Tibial nerve (tissue), 4 donors: Measurements from ENCODE around the gene NOSTRIN. TPM values are rescaled to one million over a fixed set of nuclear protein-coding genes. Genes with fewer than 3 reads are reported as not detected.

Experiments used
- DNase-seq, 2 donors: peaks; one replicate each; pipeline ENCODE4 v3.0.0-alpha.2; 2019; ENCODE audit warnings: low spot score in 2 of 2
- H3K27ac ChIP-seq, 4 donors: fragments of 200-600 bp; sonication (generic) in 3 of 4; one replicate each; pipeline ENCODE4 v1.5.1; 2017 to 2019; ENCODE audit warnings: mild to moderate bottlenecking in 1 of 4
- H3K27me3 ChIP-seq, 2 donors: fragments of 200-600 bp; sonication (generic) in 1 of 2; one replicate each; pipeline versions ENCODE4 v1.5.1 to v1.6.0; 2017 to 2019
- H3K36me3 ChIP-seq, 3 donors: fragments of 200-600 bp; sonication (generic); one replicate each; pipeline ENCODE4 v1.5.1; 2018 to 2019
- H3K4me1 ChIP-seq, 4 donors: fragments of 200-600 bp; sonication (generic) in 3 of 4; one replicate each; pipeline ENCODE4 v1.5.1; 2017 to 2019
- H3K4me3 ChIP-seq, 4 donors: fragments of 200-600 bp; sonication (generic) in 3 of 4; one replicate each; pipeline ENCODE4 v1.5.1; 2017 to 2019; ENCODE audit warnings: mild to moderate bottlenecking in 1 of 4, moderate library complexity in 1 of 4
- H3K9me3 ChIP-seq, 4 donors: fragments of 200-600 bp; sonication (generic) in 3 of 4; one replicate each; pipeline ENCODE4 v1.5.1; 2017 to 2019
- EP300 ChIP-seq, 2 donors: sonication (generic); formaldehyde crosslinking; IDR thresholded peaks; one replicate each; pipeline ENCODE4 v1.6.1; 2017; ENCODE audit warnings: antibody characterized with exemption in 2 of 2, mild to moderate bottlenecking in 1 of 2
- POLR2A ChIP-seq, 2 donors: fragments of 450-650 bp; IDR thresholded peaks; one replicate each; pipeline ENCODE4 v1.6.1; 2017; ENCODE audit warnings: antibody characterized with exemption in 2 of 2, mild to moderate bottlenecking in 2 of 2, moderate library complexity in 2 of 2
- WGBS, 2 donors: methylation state at CpG; one replicate each; pipeline ENCODE4 v1.1.5; 2018; 5-methylcytosine and 5-hydroxymethylcytosine counted together
- total RNA-seq, 4 donors: library from RNA; depleted of rRNA; stranded (reverse); fragments of >200 nt; gene quantifications; one replicate each; pipeline ENCODE4 v1.1.0, GENCODE V29; 2016
- TF ChIP-seq, protein P1 (sequence below), 5 experiments: fragments of 200-600 bp in 3 of 5; fragments of 450-650 bp in 2 of 5; sonication (generic) in 3 of 5; IDR thresholded peaks; one replicate each; pipeline ENCODE4 v1.5.1; 2016 to 2019; ENCODE audit warnings: antibody characterized with exemption in 5 of 5, mild to moderate bottlenecking in 3 of 5, moderate library complexity in 2 of 5

The NOSTRIN gene
- total RNA-seq, 4 donors from 2014 or later: 6.3 to 42.4 (median 24.4) TPM

- no peaks in the 10 kb centered on the region for H3K36me3 ChIP-seq
- H3K27ac ChIP-seq: no peak overlapping the region
- peaks cover 0 to under 1% (median 0%) of the 10 kb centered on the region in 4 donors for H3K9me3 ChIP-seq
- TF ChIP-seq, protein P1, sequence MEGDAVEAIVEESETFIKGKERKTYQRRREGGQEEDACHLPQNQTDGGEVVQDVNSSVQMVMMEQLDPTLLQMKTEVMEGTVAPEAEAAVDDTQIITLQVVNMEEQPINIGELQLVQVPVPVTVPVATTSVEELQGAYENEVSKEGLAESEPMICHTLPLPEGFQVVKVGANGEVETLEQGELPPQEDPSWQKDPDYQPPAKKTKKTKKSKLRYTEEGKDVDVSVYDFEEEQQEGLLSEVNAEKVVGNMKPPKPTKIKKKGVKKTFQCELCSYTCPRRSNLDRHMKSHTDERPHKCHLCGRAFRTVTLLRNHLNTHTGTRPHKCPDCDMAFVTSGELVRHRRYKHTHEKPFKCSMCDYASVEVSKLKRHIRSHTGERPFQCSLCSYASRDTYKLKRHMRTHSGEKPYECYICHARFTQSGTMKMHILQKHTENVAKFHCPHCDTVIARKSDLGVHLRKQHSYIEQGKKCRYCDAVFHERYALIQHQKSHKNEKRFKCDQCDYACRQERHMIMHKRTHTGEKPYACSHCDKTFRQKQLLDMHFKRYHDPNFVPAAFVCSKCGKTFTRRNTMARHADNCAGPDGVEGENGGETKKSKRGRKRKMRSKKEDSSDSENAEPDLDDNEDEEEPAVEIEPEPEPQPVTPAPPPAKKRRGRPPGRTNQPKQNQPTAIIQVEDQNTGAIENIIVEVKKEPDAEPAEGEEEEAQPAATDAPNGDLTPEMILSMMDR (IDR thresholded peaks at IDR 0.05): no peak
- no peak for TF ChIP-seq EP300 (IDR thresholded peaks at IDR 0.05)
- TF ChIP-seq POLR2A (IDR thresholded peaks at IDR 0.05): no peak
- no peaks in the 10 kb centered on the region for H3K27me3 ChIP-seq
- no peaks in the 10 kb centered on the region for H3K4me1 ChIP-seq
- no peak for DNase-seq
- 71 to 80% methylated on average over 4 of the region's 4 CpGs for WGBS, 2 donors
- no peak overlapping the region for H3K4me3 ChIP-seq
Measured at GRCh38 chr2:168782271-168782670, 20.2 kb upstream of the NOSTRIN start.

DNA sequence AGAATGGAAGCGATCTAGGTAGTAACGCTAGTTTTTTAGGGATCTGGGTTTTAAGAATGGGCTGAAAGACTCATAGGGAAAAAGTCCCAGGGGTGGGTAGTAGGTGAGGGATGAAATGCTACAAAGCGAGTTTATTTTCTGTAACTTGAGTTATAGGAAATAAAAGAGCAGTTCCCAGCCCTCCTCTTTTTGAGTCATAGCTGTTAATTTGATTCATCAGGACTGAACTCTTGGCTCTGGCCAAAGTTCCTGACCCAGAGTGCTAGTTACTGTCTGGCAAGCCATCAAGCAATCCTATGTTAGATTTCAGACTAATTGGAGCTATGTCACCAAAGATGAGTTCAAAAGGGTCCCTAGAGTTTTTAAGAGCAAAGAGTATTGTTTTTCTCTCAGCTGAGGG, 17.4 kb upstream of the NOSTRIN start:
- H3K9me3 ChIP-seq: no peaks in the 10 kb centered on the region
- no peaks in the 10 kb centered on the region for H3K27me3 ChIP-seq
- H3K4me1 ChIP-seq: no peaks in the 10 kb centered on the region
- H3K36me3 ChIP-seq: no peaks in the 10 kb centered on the region
- no peak overlapping the region for H3K27ac ChIP-seq
- 74% methylated on average over 3 of the region's 3 CpGs for WGBS, 2 donors
- DNase-seq: no peak
- TF ChIP-seq EP300 (IDR thresholded peaks at IDR 0.05) (no peak), POLR2A (IDR thresholded peaks at IDR 0.05) (no peak)
- TF ChIP-seq, protein P1 (IDR thresholded peaks at IDR 0.05): no peak
- H3K4me3 ChIP-seq: no peak overlapping the region

- no peaks in the 10 kb centered on the region for H3K27me3 ChIP-seq
- no peak overlapping the region for H3K4me3 ChIP-seq
- 88 to 91% methylated on average over 3 of the region's 3 CpGs for WGBS, 2 donors
- TF ChIP-seq, protein P1 (IDR thresholded peaks at IDR 0.05): no peak
- TF ChIP-seq POLR2A (IDR thresholded peaks at IDR 0.05) (no peak), EP300 (IDR thresholded peaks at IDR 0.05) (no peak)
- H3K4me1 ChIP-seq: no peaks in the 10 kb centered on the region
- no peak overlapping the region for H3K27ac ChIP-seq
- no peaks in the 10 kb centered on the region for H3K36me3 ChIP-seq
- no peaks in the 10 kb centered on the region for H3K9me3 ChIP-seq
- no peak for DNase-seq
Measured at GRCh38 chr2:168787098-168787781, 15.2 kb upstream of the NOSTRIN start.

GRCh38 chr2:168787782-168788376, 14.6 kb upstream of the NOSTRIN start:
- H3K27me3 ChIP-seq: no peaks in the 10 kb centered on the region
- 90 to 91% methylated on average over 1 of the region's 1 CpG for WGBS, 2 donors
- no peaks in the 10 kb centered on the region for H3K4me1 ChIP-seq
- no peak overlapping the region for H3K4me3 ChIP-seq
- no peaks in the 10 kb centered on the region for H3K9me3 ChIP-seq
- H3K27ac ChIP-seq: no peak overlapping the region
- no peaks in the 10 kb centered on the region for H3K36me3 ChIP-seq
- DNase-seq: no peak
- TF ChIP-seq POLR2A (IDR thresholded peaks at IDR 0.05) (no peak), EP300 (IDR thresholded peaks at IDR 0.05) (no peak)
- TF ChIP-seq, protein P1 (IDR thresholded peaks at IDR 0.05): no peak

GRCh38 chr2:168789776-168790175, 12.7 kb upstream of the NOSTRIN start:
- DNase-seq: no peak
- WGBS, 2 donors: 45 to 47% methylated on average over 7 of the region's 7 CpGs
- TF ChIP-seq, protein P1 (IDR thresholded peaks at IDR 0.05): no peak
- no peak for TF ChIP-seq POLR2A (IDR thresholded peaks at IDR 0.05)
- no peak for TF ChIP-seq EP300 (IDR thresholded peaks at IDR 0.05)
- no peaks in the 10 kb centered on the region for H3K36me3 ChIP-seq
- H3K27me3 ChIP-seq: no peaks in the 10 kb centered on the region
- H3K4me3 ChIP-seq: no peak overlapping the region
- H3K9me3 ChIP-seq: no peaks in the 10 kb centered on the region
- H3K4me1 ChIP-seq: no peaks in the 10 kb centered on the region
- no peak overlapping the region for H3K27ac ChIP-seq
